ENCODE measurements around the gene B2M.
"Not testable (repeated sequence)": the region's sequence is repeated elsewhere in the genome, so short reads cannot be mapped to it uniquely, and the experiment has no call there.

Gene B2M

GRCh38 chr15:44726568-44727484 lies 15.5 kb downstream of the B2M start:
- DNase-seq, result peak; percentile 39

GRCh38 chr15:44727485-44728231 lies 16.3 kb downstream of the B2M start:
- no peak for DNase-seq

DNA sequence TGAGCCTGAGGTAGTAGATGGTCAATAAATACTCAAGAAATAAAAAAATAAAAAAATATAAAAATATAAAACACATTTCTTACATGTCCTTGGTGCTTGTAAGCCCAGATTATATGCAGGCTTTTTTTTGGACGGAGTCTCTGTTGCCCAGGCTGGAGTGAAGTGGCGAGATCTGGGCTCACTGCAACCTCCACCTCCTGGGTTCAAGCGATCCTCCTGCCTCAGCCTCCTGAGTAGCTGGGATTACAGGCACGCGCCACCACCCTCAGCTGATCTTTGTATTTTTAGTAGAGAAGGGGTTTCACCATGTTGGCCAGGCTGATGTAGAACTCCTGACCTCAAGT lies 16.9 kb downstream of the B2M start:
- DNase-seq, result not testable (repeated sequence)

- DNase-seq, result peak; percentile 98
These were observed 17.5 kb downstream of the B2M start for GRCh38 chr15:44728576-44729407.

GRCh38 chr15:44729408-44730127 lies 18.3 kb downstream of the B2M start:
- peak; percentile 56 for DNase-seq

GRCh38 chr15:44734839-44735481 lies 23.6 kb downstream of the B2M start:
- no peak for DNase-seq

DNA sequence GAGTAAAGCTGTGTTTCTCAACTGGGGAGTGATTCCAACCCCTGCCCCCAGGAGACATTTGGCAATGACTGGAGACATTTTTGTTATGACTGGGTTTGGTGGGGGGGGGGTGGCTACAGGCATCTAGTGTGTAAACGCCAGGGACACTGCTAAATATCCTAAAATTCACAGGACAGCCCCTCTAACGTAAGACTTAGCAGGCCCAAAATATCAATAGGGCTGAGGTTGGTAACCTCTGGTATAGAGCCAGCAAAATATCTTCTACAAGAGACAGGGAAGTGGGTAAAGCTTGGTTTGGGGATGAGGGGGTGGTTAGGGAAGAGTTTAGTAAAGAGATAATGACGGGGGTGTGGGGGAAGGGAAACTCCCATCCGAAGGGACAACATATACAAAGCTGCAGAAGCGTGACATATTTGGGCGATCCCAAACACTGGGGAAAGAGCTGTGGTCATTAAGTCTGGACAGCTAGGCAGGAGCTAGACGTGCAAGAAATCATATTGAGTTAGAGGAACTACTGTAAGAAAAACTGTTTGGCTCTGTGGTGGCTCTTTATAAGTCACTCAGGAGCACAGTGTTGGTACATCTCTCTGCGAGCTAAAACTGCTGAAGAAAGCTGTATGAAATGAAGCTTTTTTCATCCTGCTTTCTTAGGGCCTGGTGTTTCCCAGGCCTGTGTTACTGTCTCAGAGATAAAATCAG lies 24.3 kb downstream of the B2M start:
- DNase-seq, result no peak

- no peak for DNase-seq
These were observed 25.0 kb downstream of the B2M start, which contains the start of gene TRIM69 for GRCh38 chr15:44736181-44736765. Gene TRIM69, plus strand, starts transcription at chr15:44736528. Its CDS starts 177 bp downstream, at chr15:44736705.

DNA sequence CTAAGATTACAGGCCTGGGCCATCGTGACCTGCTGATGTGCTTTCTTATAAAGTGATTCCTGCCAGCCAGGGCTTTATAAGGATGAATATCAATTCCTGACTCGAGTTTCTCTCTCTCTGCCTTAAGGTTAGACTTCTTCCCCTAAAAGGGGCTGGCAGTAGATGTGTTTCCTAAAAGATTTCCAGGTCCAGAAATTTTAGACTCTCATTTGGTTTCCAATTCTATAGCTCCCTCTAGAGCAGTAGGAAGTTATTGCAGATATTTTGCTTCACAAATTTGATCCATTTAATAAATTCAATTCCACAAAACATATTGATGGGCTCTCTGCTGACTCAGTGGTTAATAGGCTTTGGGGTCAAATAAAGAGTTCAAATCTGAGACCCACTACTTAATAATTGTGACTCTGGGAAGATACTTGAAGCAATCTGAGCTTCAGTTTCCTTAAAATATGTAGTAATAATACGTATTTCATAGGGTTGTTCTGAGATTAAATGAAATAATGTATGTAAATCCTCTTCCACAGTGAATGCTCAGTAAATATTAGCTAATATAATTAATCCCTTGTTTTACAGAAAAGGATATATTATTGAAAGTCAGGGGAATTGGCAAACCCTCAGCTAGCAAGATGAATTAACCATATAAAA lies 27.1 kb downstream of the B2M start:
- no peak for DNase-seq

DNA sequence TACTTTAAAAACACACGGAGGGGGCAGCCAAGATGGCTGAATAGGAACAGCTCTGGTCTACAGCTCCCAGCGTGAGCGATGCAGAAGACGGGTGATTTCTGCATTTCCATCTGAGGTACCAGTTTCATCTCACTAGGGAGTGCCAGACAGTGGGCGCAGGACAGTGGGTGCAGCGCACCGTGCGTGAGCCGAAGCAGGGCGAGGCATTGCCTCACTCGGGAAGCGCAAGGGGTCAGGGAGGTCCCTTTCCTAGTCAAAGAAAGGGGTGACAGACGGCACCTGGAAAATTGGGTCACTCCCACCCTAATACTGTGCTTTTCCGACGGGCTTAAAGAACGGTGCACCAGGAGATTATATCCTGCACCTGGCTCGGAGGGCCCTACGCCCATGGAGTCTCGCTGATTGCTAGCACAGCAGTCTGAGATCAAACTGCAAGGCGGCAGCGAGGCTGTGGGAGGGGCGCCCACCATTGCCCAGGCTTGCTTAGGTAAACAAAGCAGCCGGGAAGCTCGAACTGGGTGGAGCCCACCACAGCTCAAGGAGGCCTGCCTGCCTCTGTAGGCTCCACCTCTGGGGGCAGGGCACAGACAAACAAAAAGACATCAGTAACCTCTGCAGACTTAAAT lies 28.0 kb downstream of the B2M start:
- DNase-seq, result not testable (repeated sequence)

GRCh38 chr15:44743454-44743853 lies 32.1 kb downstream of the B2M start:
- not testable (repeated sequence) for DNase-seq

DNA sequence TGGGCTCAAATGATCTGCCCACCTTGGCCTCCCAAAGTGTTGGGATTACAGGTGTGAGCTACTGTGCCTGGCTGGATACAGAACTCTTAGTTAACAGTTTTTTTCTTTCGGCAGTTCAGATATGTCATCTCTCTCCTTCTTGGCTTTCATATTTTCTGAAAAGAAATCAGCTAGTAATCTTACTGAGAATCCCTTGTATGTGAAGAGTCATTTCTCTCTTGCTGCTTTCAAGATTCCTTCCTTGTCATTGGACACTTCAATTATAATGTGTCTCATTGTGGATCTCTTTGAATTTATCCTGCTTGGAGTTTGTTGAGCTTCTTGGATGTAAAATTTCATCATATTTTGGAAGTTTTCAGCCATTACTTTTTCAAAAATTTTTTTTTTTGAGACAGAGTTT lies 42.0 kb downstream of the B2M start:
- no peak for DNase-seq

DNA sequence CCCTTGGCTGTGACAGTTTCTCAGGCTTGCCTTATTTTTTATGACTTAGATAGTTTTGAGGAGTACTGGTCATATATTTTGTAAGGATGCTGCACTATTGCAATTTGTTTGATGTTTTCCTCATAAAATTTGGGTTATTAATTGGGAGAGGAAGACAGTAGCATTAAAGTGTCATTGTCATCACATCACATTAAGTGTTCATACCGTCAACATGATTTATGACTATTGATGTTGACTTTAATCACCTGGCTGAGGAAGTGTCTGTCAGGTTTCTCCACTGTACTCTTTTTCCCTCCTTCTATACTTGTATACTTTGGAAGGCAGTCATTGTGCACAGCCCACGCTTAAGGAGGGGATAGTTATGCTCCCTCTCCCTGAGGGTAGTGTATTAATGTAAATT lies 51.9 kb downstream of the B2M start:
- no peak for DNase-seq

DNA sequence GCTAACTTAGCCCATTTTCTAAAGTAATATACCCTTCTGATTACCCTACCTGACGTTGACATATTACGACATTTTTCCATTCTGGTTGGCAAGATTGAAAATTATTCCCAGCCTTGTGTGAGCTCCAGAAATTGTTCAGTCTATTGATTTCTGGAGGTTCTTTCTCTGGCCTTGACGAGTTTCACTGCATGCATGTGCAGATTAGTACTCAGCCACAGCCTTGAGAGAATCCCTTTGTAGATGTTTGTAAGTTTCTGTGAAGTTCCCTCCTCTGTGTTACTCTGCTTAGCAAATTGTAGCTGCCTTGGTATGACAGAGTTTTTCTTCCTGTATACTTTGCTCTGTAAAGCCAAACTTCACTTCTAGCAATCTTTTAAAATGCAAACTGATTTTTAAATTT lies 52.5 kb downstream of the B2M start:
- no peak for DNase-seq

GRCh38 chr15:44765036-44765435 lies 53.7 kb downstream of the B2M start:
- no peak for DNase-seq

Data from left hindlimb (tissue), 1 donor.